SK-MEL-5 (cell line): ENCODE measurements around the gene OR6J1. TPM values are rescaled to one million over a fixed set of nuclear protein-coding genes. Genes with fewer than 3 reads are reported as not detected.
"Not testable (repeated sequence)": the region's sequence is repeated elsewhere in the genome, so short reads cannot be mapped to it uniquely, and the experiment has no call there.

Experiments
- DNase-seq: peaks from one replicate; pipeline ENCODE4 v3.0.0-alpha.2; 2016; ENCODE audit warnings: low read depth, low spot score
- in situ Hi-C: cut with HindIII; loops from 2 replicates; pipeline ENCODE4 v1.10.0; 2016; ENCODE audit warnings: low sequenced_read_pairs, high pct_unique_total_duplicates, low pct_unique_long_range_greater_than_20kb
- total RNA-seq: library from RNA; depleted of rRNA; stranded (reverse); fragments of >200 nt; shearing (Covaris generic); gene quantifications from 2 replicates; pipeline ENCODE4 v1.2.3, GENCODE V29; 2014

Gene OR6J1
- total RNA-seq, 1 experiment from 2014 or later, result not detected

DNA sequence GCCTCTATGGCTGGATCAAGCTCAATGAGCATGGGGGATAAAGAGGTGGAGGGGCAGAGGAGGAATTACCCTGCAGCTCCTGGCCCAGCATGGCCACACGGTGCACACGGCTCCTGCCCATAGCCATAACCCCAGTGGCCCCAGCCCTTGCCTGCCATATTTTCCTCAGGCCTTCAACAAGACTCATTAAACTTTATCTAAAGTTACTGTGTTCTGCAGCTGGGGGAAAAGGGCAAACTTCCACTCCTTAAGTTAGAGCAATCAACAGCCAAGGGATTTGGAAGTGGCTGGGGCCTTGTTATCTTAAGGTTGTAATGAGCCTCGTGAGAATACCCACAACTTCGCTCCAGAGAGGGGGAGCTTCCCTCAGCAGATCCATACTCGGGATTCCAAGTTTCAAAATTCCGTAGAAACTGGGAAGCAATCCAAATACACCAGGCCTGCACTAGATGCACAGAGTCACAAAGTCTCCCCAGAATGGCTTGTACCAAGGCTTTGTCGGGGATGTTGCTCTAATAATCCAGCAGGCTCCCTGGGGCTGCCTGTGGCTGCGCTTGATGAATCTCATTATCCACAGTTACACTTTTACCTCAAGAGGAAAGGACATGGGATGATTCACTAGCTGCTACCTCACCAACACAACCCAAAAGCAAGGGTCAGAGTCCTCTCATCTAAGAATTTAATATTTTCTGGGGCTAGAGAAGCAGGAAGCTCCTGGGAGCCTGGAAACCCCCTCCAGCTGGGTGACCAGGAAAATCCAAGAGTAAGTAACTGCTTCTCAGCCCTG, 13.0 kb upstream of the OR6J1 start:
- no peak for DNase-seq
- in situ Hi-C loops, result no loop called here

DNA sequence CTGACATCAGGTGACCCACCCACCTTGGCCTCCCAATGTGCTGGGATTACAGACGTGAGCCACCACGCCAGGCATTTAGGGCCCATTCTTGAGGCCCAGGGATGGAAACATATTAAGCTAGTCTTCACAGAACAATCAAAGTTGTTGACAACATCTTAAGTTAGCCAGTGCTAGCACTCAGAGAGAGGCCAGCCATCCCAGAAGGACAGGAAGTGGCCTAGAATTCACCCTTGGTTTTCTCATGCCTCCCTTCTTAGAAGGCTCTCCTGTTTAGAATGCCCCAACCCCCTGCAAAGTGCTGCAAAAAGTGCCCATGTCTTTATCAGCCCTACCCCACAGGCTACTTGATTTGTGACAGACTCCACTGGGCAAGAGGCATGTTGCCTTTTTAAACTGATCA, 12.1 kb upstream of the OR6J1 start:
- no peak for DNase-seq
- in situ Hi-C loops, result no loop called here

DNA sequence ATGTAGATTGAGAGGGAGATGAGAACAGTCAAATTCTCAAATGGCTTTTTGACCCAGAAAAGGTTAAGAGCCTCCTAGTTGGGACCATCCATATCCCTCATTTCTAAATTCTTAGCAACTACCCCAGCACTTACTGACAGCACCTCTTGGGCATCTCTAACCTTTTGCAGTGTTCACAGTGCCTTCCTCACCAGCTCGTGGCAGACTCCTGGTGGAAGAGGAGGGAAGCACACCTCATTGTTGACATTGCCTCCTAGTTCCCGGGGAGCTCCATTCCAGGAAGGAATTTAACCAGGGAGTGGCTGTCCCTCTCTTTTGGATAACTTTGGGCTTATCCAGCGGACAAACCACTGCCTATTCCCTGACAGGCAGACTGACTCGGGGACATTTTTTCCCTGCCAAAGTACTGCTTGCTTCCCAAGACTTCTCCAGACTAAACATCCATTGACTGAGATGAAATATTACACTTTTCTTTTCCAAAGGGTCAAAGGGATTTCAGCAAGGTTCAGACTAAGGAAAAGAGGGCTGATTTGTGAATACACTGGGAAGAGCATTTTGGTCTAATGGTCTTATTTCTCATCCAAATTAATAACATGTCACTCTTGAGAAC, 9.0 kb upstream of the OR6J1 start:
- DNase-seq, result peak; percentile 86
- in situ Hi-C loops, result no loop called here

DNA sequence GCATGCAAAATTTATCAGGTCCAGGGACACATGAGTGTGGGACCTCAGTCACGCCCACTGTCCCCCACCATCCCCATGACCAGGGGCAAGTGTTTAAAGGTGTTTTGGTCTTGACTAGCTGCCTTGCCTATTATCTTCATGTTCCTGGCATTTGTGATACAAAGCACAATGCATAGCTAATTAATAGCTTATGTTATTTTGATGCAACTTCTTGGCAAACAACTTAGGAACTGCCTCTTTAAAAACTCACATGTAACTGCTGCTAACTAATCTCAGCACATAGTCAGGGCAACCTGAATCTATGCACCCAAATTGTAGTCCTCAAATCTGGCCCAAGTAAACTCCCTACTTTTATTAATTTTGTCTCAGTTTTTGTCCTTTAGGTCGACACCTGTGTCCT, 7.4 kb upstream of the OR6J1 start:
- in situ Hi-C loops, result no loop called here
- DNase-seq, result no peak

DNA sequence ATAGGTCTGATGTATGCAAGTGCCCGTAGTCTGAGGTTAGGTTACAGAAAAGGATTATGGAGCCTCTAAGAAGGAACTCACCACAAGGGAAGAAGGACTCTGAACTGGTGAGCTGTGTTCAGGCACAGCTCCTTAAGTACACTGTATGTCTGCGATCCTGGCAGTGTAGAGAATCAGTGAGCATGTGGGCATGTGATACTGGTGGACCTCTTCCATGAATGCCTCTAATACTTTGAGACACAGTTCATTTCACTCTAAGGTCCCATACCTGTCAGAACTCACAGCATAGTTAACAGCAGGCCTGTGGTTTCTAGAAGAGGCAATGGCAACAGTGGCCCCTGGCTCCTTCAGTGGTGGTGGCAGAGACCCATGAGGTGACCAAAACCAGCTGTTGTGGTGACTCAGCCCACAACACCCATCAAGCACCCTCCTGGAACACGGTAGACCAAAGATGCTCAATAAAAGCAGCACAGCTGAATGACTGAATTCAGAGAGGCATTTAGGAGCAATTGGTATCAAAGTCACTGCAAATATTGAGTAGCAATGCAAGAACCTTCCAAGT, 6.9 kb upstream of the OR6J1 start:
- in situ Hi-C loops, result no loop called here
- DNase-seq, result peak; percentile 56

DNA sequence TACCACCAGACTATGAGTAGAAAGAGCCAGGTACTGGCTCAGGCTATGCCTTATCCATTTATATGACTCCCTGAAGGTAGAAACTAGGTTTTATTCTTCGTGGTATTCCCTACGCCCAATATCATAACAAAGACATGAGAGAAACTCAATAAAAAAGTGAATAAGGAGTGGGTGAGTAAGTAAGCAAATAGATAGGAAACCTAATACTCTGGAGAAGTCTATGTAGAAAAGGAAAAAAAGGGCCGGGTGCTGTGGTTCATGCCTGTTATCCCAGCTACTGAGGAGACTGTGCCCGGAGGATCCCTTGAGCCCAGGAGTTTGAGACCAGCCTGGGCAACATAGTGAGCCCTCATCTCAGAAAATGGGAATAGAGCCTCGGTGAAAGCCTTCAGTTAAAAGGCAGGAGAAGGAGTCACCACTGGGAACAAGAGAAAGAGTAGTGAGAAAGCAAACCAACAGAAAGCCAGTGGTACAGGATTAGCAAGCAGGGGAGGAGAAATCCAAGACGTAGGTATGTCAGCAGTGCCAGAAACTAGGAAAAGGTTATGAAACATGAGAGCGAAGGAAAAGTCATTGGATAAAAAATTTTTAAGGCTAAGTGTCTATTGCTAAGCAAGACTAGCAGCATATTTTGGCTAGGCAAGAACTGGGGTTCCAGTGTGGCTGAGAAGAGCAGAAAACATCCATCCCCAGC, 6.0 kb upstream of the OR6J1 start:
- in situ Hi-C loops, result no loop called here
- no peak for DNase-seq

DNA sequence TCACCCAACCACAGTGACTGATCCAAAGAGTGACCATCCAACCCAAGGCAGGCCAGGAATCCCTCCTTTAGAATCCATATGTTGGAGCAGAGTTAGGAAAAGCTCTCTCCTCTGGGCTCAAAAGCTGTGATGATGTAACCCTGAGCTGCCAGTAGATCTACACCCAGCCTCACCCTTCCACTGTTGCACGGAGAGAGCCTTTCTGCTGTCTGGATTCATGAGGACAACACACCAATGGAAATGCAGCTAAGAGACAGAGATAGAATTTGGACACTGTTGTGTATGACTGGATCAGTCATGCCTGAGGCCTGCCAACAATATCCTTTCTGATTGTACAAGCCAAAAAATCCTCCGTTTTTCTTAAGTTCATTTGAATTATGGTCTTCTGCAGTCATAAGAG, 4.4 kb upstream of the OR6J1 start:
- DNase-seq, result no peak
- in situ Hi-C loops, result no loop called here

DNA sequence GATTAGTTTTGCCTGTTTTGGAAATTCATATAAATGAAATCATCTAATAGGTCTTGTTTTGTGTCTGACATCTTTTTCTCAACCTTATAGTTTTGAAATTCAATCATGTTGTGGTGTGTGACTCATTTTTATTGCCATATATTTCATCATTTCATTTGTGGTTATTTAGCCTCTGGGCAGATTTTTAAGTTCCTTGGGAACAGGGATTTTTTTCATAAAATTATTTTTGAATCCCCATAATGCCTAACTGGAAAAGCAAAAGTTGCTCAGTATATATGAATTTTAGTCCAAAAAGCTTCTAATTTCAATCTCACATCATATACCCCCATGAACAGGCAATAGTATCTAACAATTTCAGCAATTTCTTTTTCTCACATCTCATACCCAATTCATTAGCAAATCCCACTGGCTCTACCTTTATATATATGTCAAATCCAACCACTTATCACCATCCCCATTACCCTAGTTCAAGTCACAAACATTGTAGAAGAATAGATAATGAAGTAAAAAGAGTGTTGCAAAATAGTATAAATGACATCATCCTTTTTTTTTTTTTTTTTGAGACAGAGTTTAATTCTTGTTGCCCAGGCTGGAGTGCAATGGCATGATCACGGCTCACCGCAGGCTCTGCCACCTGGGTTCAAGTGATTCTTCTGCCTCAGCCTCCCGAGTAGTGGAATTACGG, 2.6 kb upstream of the OR6J1 start:
- peak; percentile 42 for DNase-seq
- in situ Hi-C loops, result no loop called here

DNA sequence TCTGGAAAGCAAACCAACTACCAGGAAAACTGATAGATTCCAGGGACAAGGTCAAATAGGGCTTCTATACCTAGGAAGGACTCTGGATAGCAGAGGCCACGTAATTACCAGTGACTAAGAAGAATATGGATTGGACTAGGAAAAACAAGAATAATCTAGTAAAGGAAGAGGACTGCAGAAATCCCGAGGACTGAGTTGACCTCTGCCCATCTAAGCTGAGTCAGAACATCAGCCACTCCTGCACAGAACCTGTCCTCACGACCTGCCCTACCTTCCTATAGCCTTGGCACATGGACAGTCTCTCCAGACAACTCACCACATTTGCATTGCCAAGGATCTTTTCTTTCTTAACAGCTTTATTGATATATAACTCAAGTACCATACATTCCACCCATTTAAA, 2.3 kb downstream of the OR6J1 start:
- DNase-seq, result no peak
- in situ Hi-C loops, result no loop called here

DNA sequence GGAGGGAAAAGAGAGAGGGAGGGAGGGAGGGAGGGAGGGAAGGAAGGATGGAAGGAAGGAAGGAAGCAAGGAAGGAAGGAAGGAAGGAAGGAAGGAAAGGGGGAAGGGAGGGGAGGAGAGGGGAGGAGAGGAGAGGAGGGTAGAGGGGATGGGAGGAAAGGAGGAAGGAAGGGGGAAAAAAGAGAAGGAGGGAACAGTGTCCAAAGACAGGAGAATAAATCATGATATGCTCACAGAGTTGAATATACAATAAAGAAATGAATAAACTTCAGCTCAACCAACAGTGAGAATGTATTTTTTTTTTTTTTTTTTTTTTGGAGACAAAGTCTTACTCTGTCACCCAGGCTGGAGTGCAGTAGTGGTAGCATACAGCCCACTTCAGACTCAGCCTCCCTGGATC, 4.0 kb downstream of the OR6J1 start:
- in situ Hi-C loops, result no loop called here
- no peak for DNase-seq

DNA sequence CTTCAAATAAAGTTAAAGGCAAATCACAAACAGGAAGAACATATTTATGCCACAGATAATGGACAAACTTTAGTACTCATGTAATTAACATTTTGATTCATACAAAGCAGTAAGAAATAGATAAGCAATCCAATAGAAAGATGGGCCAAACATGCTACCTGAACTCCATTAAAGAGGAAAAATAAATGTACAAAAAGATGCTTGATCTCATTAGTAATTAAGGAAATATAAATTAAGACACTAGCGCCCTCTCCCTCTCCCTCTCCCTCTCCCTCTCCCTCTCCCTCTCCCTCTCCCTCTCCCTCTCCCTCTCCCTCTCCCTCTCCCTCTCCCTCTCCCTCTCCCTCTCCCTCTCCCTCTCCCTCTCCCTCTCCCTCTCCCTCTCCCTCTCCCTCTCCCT, 8.2 kb downstream of the OR6J1 start:
- DNase-seq, in situ Hi-C loops: not testable (repeated sequence)

DNA sequence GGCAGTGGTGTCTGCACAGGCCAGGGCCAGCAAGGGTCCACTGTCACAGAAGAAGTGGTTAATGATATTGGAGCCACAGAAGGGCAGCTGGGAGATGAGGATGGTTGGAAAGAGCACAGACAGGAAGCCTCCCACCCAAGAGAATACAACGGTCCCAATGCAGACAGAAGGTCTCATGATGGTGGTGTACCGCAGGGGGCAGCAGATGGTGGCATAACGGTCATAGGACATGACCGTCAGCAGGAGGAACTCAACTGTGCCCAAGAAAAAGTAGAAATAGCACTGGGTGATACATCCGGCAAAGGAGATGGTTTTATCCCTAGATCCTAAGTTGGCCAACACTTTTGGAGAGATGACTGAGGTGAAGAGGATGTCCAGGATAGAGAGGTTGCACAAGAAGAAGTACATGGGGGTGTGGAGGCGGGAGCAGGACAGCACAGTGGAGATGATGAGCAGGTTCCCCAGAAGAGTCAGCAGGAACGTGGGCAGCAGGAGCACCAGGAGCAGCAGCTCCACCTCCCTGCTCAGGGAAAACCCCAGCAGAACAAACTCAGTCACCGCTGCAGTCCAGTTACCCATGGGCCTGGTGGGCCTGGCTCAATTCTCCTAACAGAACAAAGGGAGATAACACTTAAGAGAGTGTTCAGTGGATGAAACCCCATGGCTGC, 9.8 kb downstream of the OR6J1 start:
- no peak for DNase-seq
- in situ Hi-C loops, result no loop called here

DNA sequence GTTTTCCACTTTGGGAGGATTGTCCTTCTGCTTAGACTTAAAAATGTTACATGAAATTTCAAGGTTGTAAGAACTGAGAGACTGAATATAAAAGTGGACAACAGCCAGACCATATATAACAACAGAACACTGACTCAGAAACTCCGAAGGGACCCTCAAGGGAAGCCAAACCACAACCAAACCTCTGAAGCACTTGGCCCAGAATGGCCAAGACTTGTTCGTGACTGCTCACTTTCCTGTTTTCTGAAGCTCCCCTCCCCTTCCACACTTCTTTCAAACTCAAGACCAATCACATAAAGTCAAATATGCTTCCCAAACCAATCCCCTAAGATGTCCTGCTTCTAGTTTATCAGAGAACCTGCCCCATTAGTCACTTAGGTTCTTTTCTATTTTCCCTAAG, 13.7 kb downstream of the OR6J1 start:
- DNase-seq, result no peak
- in situ Hi-C loops, result no loop called here

DNA sequence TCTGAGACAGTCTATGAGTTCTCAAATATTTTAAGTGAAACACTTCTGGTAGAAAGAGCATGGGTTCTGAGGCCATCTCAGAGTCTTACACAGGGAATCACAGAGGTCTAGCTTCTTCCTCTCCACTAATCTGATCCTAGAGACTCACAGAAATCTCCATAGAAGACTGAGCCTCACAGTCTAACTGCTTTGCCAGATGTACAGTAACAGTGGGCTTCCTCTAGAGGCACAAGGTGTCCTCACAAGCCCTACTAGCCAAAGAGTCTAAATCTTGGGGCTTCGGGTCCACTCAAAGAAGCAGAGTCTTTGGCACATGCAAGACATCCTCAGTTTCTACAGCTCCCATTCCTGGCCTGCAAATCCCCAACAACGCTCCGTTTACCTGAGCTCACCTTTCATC, 14.1 kb downstream of the OR6J1 start:
- in situ Hi-C loops, result no loop called here
- no peak for DNase-seq

DNA sequence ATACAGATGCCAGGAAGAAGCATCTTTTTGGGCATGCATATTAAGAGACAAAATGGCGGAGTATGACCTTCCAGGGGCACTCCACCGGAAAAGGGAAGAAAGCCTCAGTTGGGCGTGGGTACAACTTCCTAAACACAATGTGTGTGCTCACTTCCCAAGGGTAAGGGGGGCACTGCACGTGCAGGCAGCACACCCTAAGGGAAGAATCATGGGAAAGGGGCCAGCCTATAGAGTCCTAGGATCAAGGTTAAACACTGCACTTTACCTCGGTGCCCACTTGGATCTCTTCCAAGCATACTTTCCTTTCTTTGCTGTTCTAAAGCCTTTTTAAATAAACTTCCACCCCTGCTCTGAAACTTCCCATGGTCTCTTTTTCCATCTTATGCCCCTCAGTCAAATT, 14.8 kb downstream of the OR6J1 start:
- in situ Hi-C loops, result no loop called here
- DNase-seq, result no peak

DNA sequence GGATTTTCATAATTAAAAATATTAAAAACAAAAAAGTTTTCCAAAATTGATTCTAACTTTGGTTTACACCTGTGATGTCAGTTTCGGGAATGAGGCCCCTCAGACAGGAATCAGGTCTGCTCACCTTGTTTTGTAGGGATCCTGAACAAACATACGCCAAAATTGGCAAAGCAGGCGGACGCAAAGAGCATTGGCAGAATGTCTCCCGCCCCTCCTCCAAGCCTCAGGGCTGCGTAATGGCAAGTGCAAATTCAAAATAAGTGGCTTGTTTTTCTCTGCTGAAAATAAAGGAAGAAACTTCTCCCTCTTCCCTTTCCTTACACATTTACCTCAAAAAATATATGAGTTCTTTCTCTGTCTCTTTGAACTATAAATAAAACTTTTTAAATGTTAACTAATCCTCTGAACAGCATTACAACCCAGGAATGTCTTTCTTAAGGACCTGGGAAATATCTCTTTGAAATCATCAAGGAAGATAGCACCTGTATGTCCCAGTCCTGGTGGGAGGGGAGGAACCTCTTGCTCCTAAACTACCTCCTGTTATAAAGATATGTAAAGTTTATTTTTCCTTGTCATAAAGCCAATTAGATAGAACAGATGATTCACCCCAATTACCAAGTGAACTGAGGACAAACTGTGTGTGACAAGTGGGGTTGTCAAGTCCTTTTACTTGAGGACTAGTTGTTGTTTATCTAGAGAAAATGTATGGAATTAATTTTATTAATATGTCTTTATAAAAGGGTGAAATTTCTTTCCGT, 16.5 kb downstream of the OR6J1 start:
- in situ Hi-C loops, result no loop called here
- DNase-seq, result no peak

DNA sequence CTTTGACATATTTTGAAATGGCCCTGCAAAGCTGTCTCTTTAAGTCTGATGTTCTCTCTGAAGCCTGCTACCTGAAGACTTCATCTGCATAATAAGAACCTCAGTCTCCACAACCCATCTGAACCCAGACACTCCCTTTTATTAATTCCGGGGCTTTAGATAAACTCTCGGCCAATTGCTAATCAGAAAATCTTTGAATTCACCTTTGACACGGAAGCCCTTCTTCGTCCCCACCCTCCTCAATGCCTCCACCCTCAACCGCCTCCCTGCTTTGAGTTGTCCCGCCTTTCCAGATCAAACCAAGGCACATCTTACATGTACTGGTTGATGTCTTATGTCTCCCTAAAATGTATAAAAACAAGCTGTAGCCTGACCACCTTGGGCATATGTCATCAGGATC, 17.6 kb downstream of the OR6J1 start:
- in situ Hi-C loops, result no loop called here
- DNase-seq, result no peak
